Endodermal cell (in vitro differentiated cells): ENCODE data around the gene DHX8. TPM values are rescaled to one million over a fixed set of nuclear protein-coding genes. Genes with fewer than 3 reads are reported as not detected.

ENCODE experiments used
- DNase-seq: peaks from one replicate; pipeline ENCODE4 v3.0.0-alpha.2; 2017
- H3K27ac ChIP-seq: 2 replicates; pipeline ENCODE4 v1.5.1; 2013; ENCODE audit warnings: mild to moderate bottlenecking, low read depth, low read length, moderate library complexity
- H3K27me3 ChIP-seq: 2 replicates; pipeline ENCODE4 v1.6.1; 2013; ENCODE audit warnings: mild to moderate bottlenecking, low read length, moderate library complexity; ENCODE audit not compliant: insufficient read depth, control insufficient read depth, poor library complexity, severe bottlenecking
- H3K36me3 ChIP-seq: 2 replicates; pipeline ENCODE4 v1.7.0; 2013; ENCODE audit warnings: mild to moderate bottlenecking, low read length, moderate library complexity; ENCODE audit not compliant: control insufficient read depth, insufficient read depth
- H3K4me1 ChIP-seq: one replicate; pipeline ENCODE4 v1.7.0; 2013; ENCODE audit warnings: low read length; ENCODE audit not compliant: control insufficient read depth, insufficient read depth
- H3K4me3 ChIP-seq: 2 replicates; pipeline ENCODE4 v1.5.1; 2013; ENCODE audit warnings: mild to moderate bottlenecking, low read length, moderate library complexity
- H3K9ac ChIP-seq: 2 replicates; pipeline ENCODE4 v1.6.1; 2013; ENCODE audit warnings: mild to moderate bottlenecking, low read length, moderate library complexity; ENCODE audit not compliant: poor library complexity, severe bottlenecking; ENCODE audit errors: extremely low read depth
- H3K9me3 ChIP-seq: 2 replicates; pipeline ENCODE4 v1.6.1; 2013; ENCODE audit warnings: mild to moderate bottlenecking, low read length, moderate library complexity; ENCODE audit not compliant: control insufficient read depth
- H3K27ac Mint-ChIP-seq: 2 replicates; pipeline ENCODE4 v1.8.0; 2020; ENCODE audit warnings: mixed read lengths
- H3K27me3 Mint-ChIP-seq: 2 replicates; pipeline ENCODE4 v1.8.0; 2021; ENCODE audit warnings: mild to moderate bottlenecking, mixed read lengths; ENCODE audit not compliant: insufficient read depth
- H3K36me3 Mint-ChIP-seq: 2 replicates; pipeline ENCODE4 v1.8.0; 2020; ENCODE audit warnings: low read depth, mixed read lengths
- H3K4me1 Mint-ChIP-seq: 2 replicates; pipeline ENCODE4 v1.8.0; 2020; ENCODE audit warnings: mixed read lengths
- H3K4me3 Mint-ChIP-seq: 2 replicates; pipeline ENCODE4 v1.8.0; 2020; ENCODE audit warnings: mild to moderate bottlenecking, moderate library complexity, mixed read lengths
- H3K9me3 Mint-ChIP-seq: 2 replicates; pipeline ENCODE4 v1.8.0; 2020; ENCODE audit warnings: mild to moderate bottlenecking, mixed read lengths
- WGBS, 2 experiments: methylation state at CpG; one replicate each; pipeline versions ENCODE4 v1.1.5 to v1.1.7; 2013; ENCODE audit warnings: missing lambda C conversion rate in 2 of 2, mixed read lengths in 1 of 2; ENCODE audit not compliant: insufficient coverage in 1 of 2, insufficient read length in 1 of 2; 5-methylcytosine and 5-hydroxymethylcytosine counted together
- long read RNA-seq, 4 experiments: library from polyadenylated mRNA in 2 of 4; library from RNA in 1 of 4; library from capped mRNA in 1 of 4; stranded (forward) in 3 of 4; unstranded in 1 of 4; transcript quantifications; one replicate each; pipeline ENCODE4 v2.0.0, GENCODE V29; 2020 to 2021; ENCODE audit warnings: inconsistent platforms in 1 of 4
- polyA plus RNA-seq, 2 experiments: library from polyadenylated mRNA; stranded (reverse); fragments of 50-300 nt; gene quantifications; one replicate each; pipeline ENCODE4 v1.2.3, GENCODE V29; 2013
- total RNA-seq, 2 donors: library from RNA; stranded (reverse); fragmentation: NEBNext Ultra II Directional in 1 of 2; extraction: Animal tissue kit (Norgen Biotek cat#: 25700) in 1 of 2; gene quantifications; 2 replicates in 1 of 2; 3 replicates in 1 of 2; pipeline ENCODE4 v1.2.1, GENCODE V29; 2021
- TF ChIP-seq, protein P1 (sequence below): fragments of 200-600 bp; sonication (generic); conservative IDR thresholded peaks from 2 replicates; pipeline ENCODE4 v1.5.0; 2021; ENCODE audit warnings: antibody characterized with exemption, mild to moderate bottlenecking

DHX8 gene
- 10 to 100 TPM; 53.3 to 57.1 TPM for total RNA-seq
- 33.7 TPM for polyA plus RNA-seq (2013, experiment 1 of 2)
- 32.4 TPM for polyA plus RNA-seq (2013, experiment 2 of 2)
- long read RNA-seq, experiment 1, full-length matches to known transcripts, result 2 of 21 reads
- long read RNA-seq, experiment 1, partial matches to known transcripts, result 14 of 21 reads
- long read RNA-seq, experiment 1, other reads (novel, unspliced or antisense), result 5 of 21 reads
- long read RNA-seq, experiment 2, full-length matches to known transcripts, result 74 of 113 reads
- long read RNA-seq, experiment 2, partial matches to known transcripts, result 16 of 113 reads
- long read RNA-seq, experiment 2, other reads (novel, unspliced or antisense), result 23 of 113 reads
- long read RNA-seq, experiment 3, full-length matches to known transcripts, result 143 of 210 reads
- long read RNA-seq, experiment 3, partial matches to known transcripts, result 15 of 210 reads
- long read RNA-seq, experiment 3, other reads (novel, unspliced or antisense), result 52 of 210 reads
- long read RNA-seq, experiment 4, full-length matches to known transcripts, result 2 of 8 reads
- long read RNA-seq, experiment 4, partial matches to known transcripts, result 4 of 8 reads
- long read RNA-seq, experiment 4, other reads (novel, unspliced or antisense), result 2 of 8 reads

DNA sequence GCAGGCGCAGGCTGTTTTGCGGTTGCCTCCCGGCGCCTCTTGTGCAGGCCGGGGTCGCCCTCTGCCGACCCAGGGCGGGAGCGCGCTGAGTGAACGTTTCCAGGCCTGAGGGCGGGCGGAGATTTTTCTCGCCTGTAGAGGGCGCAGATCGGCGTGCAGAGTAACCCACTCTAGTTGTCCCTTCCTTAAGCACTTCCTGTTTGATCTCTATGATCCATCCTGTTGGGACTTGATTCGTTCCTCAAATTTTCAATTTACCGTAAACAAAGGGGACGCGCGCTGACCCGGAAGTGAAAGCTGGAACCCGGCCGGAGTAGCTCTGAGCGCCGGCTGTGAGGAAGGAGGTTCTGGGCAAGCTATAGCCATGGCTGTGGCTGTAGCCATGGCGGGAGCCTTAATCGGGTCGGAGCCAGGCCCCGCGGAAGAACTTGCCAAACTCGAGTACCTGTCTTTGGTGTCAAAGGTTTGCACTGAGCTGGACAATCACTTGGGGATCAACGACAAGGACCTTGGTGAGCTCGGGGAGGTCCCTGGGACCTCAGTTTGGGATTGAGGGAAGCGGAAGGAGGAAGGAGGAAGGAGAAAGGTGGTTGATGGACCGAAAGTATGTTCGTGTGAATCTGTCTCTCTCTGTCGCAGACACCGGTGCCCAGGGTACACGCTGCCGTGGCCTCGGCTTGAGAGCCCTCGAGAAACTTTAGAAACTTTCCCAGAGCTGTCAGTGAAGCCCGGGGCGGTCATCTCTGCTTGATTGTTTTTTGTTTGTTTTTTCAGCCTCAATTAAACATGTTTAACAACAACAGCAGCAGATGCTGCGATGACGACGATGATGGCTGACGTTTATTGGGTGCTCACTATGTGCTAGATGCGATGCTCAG, at the start of gene DHX8:
Gene DHX8, plus strand, starts transcription at position 302 of the 878 bp plus-strand sequence. Its CDS starts 63 bp downstream, at position 365.
- Mint-ChIP-seq H3K4me3 (peak within 1 kb of the TSS; percentile 100), H3K27ac (peak within 1 kb of the TSS; percentile 98), H3K9me3 (no peaks in the 10 kb centered on the region), H3K4me1 (peaks cover 29% of the 10 kb centered on the region), H3K36me3 (peaks cover 3% of the 10 kb centered on the region), H3K27me3 (no peaks in the 10 kb centered on the region)
- 0% methylated on average over 36 to 51 of the region's 51 CpGs for WGBS, 2 experiments
- H3K27me3 ChIP-seq, result no peaks in the 10 kb centered on the region
- H3K9me3 ChIP-seq, result no peaks in the 10 kb centered on the region
- peak within 1 kb of the TSS; percentile 75 for H3K27ac ChIP-seq
- TF ChIP-seq, protein P1, sequence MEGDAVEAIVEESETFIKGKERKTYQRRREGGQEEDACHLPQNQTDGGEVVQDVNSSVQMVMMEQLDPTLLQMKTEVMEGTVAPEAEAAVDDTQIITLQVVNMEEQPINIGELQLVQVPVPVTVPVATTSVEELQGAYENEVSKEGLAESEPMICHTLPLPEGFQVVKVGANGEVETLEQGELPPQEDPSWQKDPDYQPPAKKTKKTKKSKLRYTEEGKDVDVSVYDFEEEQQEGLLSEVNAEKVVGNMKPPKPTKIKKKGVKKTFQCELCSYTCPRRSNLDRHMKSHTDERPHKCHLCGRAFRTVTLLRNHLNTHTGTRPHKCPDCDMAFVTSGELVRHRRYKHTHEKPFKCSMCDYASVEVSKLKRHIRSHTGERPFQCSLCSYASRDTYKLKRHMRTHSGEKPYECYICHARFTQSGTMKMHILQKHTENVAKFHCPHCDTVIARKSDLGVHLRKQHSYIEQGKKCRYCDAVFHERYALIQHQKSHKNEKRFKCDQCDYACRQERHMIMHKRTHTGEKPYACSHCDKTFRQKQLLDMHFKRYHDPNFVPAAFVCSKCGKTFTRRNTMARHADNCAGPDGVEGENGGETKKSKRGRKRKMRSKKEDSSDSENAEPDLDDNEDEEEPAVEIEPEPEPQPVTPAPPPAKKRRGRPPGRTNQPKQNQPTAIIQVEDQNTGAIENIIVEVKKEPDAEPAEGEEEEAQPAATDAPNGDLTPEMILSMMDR, result peak; percentile 100
- DNase-seq, result peak; percentile 100
- H3K4me3 ChIP-seq, result peak within 1 kb of the TSS; percentile 97
- peak within 1 kb of the TSS; percentile 75 for H3K9ac ChIP-seq
- peaks cover 5% of the 10 kb centered on the region for H3K4me1 ChIP-seq
- H3K36me3 ChIP-seq, result no peaks in the 10 kb centered on the region

DNA sequence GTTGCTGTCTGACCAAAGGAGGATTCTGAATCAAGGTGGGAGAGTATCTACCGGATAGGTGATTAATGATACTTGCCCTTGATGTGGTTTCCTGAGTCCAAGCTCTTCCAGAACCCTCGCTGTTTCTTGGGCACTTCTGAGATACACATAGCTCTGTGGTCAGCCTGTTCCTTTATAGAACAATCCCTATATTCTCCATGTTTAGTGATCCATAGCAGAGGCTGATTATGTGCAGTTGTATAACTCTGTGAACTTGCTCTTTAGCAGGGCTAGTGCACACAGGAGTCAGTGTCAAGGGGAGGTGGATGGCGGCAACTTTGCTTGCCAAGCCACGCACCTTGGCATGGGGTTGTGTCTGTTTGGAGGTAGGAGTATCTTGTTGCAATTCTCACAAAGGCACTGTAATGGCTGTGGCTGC, 48.9 kb upstream of the DHX8 start:
- H3K27ac ChIP-seq, result no peak overlapping the region
- Mint-ChIP-seq H3K27ac (peak overlapping the region; percentile 61), H3K9me3 (no peaks in the 10 kb centered on the region), H3K4me1 (peaks cover 42% of the 10 kb centered on the region), H3K27me3 (no peaks in the 10 kb centered on the region), H3K36me3 (no peaks in the 10 kb centered on the region), H3K4me3 (no peak overlapping the region)
- no peaks in the 10 kb centered on the region for H3K36me3 ChIP-seq
- no peak overlapping the region for H3K9ac ChIP-seq
- peaks cover 13% of the 10 kb centered on the region for H3K4me1 ChIP-seq
- 85 to 93% methylated on average over 2 to 4 of the region's 4 CpGs for WGBS, 2 experiments
- TF ChIP-seq, protein P1, result no peak
- no peaks in the 10 kb centered on the region for H3K9me3 ChIP-seq
- no peak for DNase-seq
- no peaks in the 10 kb centered on the region for H3K27me3 ChIP-seq
- no peak overlapping the region for H3K4me3 ChIP-seq

DNA sequence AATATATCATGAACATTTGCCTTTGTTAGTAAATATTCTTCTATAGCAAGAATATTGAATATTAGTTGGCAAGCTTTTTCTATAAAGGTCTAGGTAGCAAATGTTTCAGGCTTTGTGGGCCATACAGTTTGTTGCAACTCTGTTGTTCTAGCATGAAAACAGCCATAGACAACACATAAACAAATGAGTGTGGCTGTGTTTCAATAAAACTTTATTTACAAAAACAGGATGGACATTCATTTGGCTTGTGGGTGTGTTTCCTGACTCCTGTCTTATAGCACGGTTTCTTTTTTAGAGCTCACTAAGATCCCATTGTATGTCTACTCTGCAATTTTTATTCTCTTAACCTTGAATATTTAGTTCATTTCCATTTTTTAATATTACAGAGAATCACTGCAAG, 46.0 kb upstream of the DHX8 start:
- peaks cover 10% of the 10 kb centered on the region for H3K4me1 ChIP-seq
- 100% methylated on average over 1 of the region's 1 CpG for WGBS, 2 experiments
- no peaks in the 10 kb centered on the region for H3K36me3 ChIP-seq
- no peaks in the 10 kb centered on the region for H3K9me3 Mint-ChIP-seq
- no peaks in the 10 kb centered on the region for H3K9me3 ChIP-seq
- H3K27ac Mint-ChIP-seq, result no peak overlapping the region
- H3K9ac ChIP-seq, result no peak overlapping the region
- H3K4me3 ChIP-seq, result no peak overlapping the region
- H3K4me3 Mint-ChIP-seq, result no peak overlapping the region
- no peak for DNase-seq
- H3K4me1 Mint-ChIP-seq, result peaks cover 30% of the 10 kb centered on the region
- H3K27me3 Mint-ChIP-seq, result no peaks in the 10 kb centered on the region
- H3K27ac ChIP-seq, result no peak overlapping the region
- H3K36me3 Mint-ChIP-seq, result no peaks in the 10 kb centered on the region
- no peaks in the 10 kb centered on the region for H3K27me3 ChIP-seq
- TF ChIP-seq, protein P1, result no peak
